ENCODE data around the gene HCRTR2.
A peak's percentile ranks its signal among the peaks of the same experiment; 100 is the strongest.
"Not testable (repeated sequence)": the region's sequence is repeated elsewhere in the genome, so short reads cannot be mapped to it uniquely, and the experiment has no call there.

The HCRTR2 gene

GRCh38 chr6:55220961-55221360, 46.6 kb downstream of the HCRTR2 start:
- no peak for DNase-seq

DNA sequence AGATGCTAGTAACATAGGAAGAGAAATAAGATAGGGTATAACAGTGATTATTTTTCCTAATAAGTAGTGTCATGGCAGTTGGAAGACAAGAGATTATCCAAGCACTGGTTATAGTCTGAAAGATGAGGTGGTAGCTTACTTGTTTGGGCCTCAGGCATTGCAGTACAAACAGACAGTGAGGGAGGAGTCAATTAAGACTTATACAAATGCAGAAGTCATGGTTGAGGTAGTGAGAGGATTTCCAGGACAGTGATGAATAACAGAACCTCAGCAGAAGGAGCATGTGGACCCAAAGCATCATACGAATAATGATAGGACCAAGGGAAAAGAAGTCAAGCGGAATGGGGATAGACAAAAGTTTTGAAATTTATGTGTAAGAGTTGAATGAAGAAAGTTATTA, 53.5 kb downstream of the HCRTR2 start:
- DNase-seq, result no peak

GRCh38 chr6:55239099-55239498, 64.8 kb downstream of the HCRTR2 start:
- peak; percentile 76 for DNase-seq

DNA sequence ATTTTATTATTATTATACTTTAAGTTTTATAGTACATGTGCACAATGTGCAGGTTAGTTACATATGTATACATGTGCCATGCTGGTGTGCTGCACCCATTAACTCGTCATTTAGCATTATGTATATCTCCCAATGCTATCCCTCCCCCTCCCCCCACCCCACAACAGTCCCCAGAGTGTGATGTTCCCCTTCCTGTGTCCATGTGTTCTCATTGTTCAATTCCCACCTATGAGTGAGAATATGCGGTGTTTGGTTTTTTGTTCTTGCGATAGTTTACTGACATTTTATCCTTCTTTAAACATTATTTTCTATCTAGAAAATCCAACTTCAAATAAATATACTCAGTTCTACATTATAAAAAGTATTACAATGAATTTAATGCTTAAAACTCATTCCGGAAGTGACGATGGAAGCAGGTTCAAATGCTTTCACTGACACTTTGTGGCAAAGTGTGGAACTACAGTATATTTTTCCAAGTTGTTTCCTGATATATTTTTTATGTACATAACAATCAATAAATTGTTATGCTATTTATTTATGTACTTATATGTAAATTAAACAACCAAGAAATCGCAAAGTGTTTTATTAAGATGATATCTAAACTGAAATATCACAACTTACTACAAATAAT, 66.8 kb downstream of the HCRTR2 start:
- DNase-seq, result peak; percentile 36

- DNase-seq, result no peak
Observed at GRCh38 chr6:55250400-55250799, 76.1 kb downstream of the HCRTR2 start.

- no peak for DNase-seq
Observed at GRCh38 chr6:55255113-55255512, 80.8 kb downstream of the HCRTR2 start.

GRCh38 chr6:55260181-55260580, 85.9 kb downstream of the HCRTR2 start:
- DNase-seq, result no peak

- no peak for DNase-seq
Observed at GRCh38 chr6:55265409-55266114, 91.2 kb downstream of the HCRTR2 start.

GRCh38 chr6:55266896-55267295, 92.6 kb downstream of the HCRTR2 start:
- DNase-seq, result no peak

DNA sequence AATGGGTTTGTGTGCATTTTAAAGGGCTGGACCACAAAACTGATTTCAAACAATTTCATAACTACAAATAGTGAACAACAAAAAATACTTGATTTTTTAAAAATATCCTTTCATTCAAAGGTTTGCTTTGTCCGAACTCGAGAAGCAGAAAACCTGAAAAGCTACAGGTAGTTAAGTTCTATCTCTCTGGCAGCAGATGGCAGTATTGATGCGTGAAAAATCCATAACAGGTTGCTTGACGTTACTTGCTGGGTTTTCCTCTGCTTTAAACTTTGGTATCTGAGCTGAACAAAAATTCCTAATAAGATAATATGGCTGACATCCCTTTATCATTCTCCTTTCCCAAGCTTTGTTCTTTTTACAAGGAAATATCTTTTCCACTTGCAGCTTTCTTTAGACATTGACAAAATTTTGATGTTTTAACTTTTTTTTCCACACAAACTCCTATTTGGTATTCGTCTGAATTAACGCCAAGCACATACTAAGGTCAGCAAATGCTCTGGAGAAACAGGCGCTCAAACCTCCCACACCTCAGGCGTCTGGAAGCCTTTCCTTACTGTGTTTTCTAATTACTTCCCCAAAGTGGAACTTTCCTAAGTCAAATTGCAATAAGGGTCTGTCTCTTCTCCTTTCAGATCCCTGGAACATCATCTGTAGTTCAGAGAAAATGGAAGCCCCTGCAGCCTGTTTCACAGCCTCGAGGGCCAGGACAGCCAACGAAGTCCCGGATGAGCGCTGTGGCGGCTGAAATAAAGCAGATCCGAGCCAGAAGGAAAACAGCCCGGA, 102.6 kb downstream of the HCRTR2 start:
- DNase-seq, result peak; percentile 50

GRCh38 chr6:55277646-55278045, 103.3 kb downstream of the HCRTR2 start:
- no peak for DNase-seq

GRCh38 chr6:55281215-55281614, 106.9 kb downstream of the HCRTR2 start:
- no peak for DNase-seq

GRCh38 chr6:55282115-55282514, 107.8 kb downstream of the HCRTR2 start:
- DNase-seq, result no peak

GRCh38 chr6:55286824-55287223, 112.5 kb downstream of the HCRTR2 start:
- DNase-seq, result no peak

DNA sequence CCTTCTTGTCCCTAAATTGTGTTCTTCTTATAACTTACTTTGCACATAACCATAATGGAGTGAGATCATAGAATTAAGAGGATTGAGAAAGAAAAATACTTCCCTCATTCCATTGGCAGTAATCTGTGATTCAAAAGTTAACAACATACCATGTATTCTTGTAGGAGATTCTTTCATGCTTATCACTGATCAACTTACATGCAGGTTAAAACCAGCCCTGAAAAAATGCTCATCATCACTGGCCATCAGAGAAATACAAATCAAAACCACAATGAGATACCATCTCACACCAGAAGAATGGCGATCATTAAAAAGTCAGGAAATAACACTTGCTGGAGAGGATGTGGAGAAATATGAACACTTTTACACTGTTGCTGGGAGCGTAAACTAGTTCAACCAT, 116.4 kb downstream of the HCRTR2 start:
- DNase-seq, result no peak

GRCh38 chr6:55293116-55293515, 118.8 kb downstream of the HCRTR2 start:
- DNase-seq, result no peak

DNA sequence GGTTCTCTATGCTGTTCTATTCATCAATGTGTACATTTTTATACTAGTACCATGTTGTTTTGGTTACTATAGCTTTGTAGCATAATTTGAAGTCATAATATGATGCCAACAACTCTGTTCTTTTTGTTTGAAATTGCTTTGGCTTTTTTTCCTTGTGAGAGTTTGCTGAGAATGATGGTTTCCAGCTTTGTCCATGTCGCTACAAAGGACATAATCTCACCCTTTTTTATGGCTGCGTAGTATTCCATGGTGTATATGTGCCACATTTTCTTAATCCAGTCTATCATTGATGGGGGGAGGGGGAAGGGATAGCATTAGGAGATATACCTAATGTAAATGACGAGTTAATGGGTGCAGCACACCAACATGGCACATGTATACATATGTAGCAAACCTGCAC, 122.9 kb downstream of the HCRTR2 start:
- DNase-seq, result not testable (repeated sequence)

DNA sequence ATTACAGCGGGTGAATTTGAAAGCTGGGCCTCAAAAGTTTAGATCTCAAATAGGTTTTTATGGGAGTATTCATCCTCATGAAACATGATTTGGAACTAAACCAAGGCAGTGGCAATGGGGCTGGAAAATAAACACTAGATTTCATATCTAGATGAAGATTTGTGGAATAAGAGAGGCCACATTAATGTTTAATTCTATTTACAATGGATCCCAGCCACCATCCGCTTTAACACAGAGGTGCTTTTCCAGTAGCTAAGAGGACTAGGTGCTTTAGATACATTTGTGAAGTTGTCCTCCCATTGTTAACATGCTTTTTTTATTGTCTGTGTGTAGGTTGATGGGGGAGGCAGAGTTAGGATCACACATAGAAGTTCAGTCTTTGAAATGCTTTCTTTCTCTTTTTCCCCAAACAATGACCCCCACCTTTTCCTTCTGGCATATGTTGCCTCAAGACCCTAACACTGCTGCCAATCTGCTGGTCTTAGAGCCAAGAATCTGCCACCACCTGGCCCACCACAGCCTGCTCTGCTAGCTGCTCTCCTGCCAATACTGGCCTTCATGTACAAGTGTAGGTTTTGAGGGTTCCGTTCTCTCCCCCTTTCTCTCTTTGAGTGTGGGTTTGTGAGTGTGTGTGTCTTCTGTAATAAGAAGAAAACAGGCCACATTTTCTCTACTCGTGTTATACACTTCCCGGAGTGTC, 125.1 kb downstream of the HCRTR2 start:
- peak; percentile 91 for DNase-seq

GRCh38 chr6:55304747-55305146, 130.4 kb downstream of the HCRTR2 start:
- no peak for DNase-seq

- no peak for DNase-seq
Observed at GRCh38 chr6:55319961-55320695, 145.8 kb downstream of the HCRTR2 start.

DNA sequence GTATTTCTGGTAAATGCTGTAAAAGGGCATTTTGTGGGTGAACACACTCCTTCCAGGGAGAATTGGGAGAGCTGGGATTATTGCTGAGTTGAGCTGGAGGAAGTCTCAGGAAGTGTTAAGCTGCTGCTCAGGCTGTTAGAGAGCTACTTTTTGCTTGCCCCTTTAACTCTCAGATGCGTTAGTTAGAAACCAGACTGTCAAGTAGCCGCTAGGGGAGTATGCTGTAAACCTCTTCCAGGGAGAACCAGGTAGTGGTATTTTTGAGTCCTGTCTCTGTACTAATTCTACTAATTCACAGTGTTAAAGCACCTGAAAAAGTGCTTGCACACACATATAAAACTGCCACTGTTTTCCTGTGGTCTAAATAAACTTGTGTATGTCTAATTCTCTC, 146.4 kb downstream of the HCRTR2 start:
- no peak for DNase-seq

DNA sequence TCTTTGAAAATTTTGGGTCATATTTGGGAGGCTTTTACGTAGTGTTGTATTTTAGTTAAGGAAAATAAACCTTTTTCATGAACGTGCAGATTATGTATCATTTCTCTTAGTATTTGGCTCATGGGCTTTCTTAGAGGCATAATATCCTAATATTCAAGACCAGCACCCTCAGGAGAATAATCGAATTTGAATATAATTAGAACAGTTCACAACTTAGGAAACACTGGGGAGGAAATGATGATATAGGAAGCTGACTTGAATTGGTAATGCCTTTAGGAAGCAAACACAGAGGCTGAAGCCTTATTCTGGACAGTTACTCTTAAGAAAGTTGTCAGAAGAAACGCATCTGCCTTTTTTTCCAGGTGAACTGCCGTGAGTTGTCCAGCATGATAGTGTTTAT, 152.9 kb downstream of the HCRTR2 start, which contains the start of gene GFRAL:
Gene GFRAL, plus strand, starts transcription at position 301 of the 400 bp plus-strand sequence. Its CDS starts 86 bp downstream, at position 387.
- DNase-seq, result no peak

Measured in NCI-H446 treated with DMSO at 0.1 percent for 48 hours (cell line).